Activated CD8-positive, alpha-beta memory T cell treated with anti-CD3 and anti-CD28 coated beads, Interleukin-2, amount 10 ng/mL, durations not matched to agents 7 days and 5 days (primary cell): ENCODE results near the gene KANSL3. TPM values are rescaled to one million over a fixed set of nuclear protein-coding genes. Genes with fewer than 3 reads are reported as not detected.

Source experiments
- ATAC-seq: fragments of 150-1000 bp; cut with Tn5 transposase; one replicate; pipeline ENCODE4 v1.10.0; 2021; ENCODE audit warnings: moderate library complexity
- CTCF ChIA-PET: fragments of 350-600 bp; sonication (Branson Sonifier 250); formaldehyde crosslinking; loops from one replicate; lab custom pipeline; 2021; ENCODE audit warnings: antibody characterized with exemption; lab: Charles Lee
- DNase-seq: peaks from one replicate; pipeline ENCODE4 v3.0.0-alpha.2; 2020
- H3K27ac Mint-ChIP-seq: one replicate; pipeline ENCODE4 v1.8.0; 2021; ENCODE audit warnings: mild to moderate bottlenecking, mixed read lengths
- H3K27me3 Mint-ChIP-seq: one replicate; pipeline ENCODE4 v1.8.0; 2021; ENCODE audit warnings: mixed read lengths
- H3K36me3 Mint-ChIP-seq: one replicate; pipeline ENCODE4 v1.8.0; 2021; ENCODE audit warnings: mild to moderate bottlenecking, mixed read lengths
- H3K4me1 Mint-ChIP-seq: one replicate; pipeline ENCODE4 v1.8.0; 2021; ENCODE audit warnings: mixed read lengths
- H3K4me3 Mint-ChIP-seq: one replicate; pipeline ENCODE4 v1.8.0; 2021; ENCODE audit warnings: mild to moderate bottlenecking, moderate library complexity, mixed read lengths
- H3K9me3 Mint-ChIP-seq: one replicate; pipeline ENCODE4 v1.8.0; 2022; ENCODE audit warnings: low read depth, mixed read lengths
- total RNA-seq, 2 experiments: library from RNA; stranded (reverse); gene quantifications; one replicate each; pipeline ENCODE4 v1.2.3, GENCODE V29; 2021

The KANSL3 gene
- total RNA-seq, 2 experiments from 2014 or later: 74.6 to 84.0 TPM

DNA sequence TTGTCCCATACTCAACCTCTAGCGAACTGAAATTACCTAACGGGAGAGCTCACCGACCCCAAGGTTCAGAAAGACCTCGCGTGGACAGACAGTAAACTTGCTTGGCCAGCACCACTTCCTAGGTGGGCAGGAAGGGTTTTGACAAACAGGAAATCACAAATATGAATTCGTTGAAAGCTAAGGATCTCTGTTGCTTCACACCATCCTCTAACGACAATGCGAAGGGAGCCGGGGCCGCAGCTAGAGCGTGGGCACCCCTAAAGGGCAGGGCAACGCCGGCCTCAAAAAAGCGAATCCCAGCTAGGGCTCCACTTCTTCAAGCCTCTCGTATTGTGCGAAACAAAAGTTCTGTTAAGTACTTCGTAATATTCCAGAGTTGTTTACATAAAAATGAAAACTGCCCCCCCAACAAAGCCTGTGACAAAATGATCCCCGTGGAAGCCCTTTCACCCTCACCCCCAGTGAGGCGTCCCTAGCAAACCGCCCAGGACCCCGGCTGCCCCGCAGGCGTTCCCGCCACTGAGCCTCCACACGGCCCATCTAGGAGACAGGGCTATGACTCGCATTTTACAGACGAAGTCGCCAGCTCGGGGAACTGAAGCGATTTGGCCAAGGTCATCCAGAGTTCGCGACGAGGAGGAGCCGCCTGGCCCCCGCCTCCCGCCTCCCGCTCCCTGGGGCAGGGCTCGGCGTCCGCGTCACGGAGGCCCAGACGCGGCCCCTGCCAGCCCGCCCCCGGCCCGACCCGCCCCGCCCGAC, 548 bp downstream of the KANSL3 start:
- Mint-ChIP-seq H3K9me3 (no peaks in the 10 kb centered on the region), H3K4me1 (peaks cover 41% of the 10 kb centered on the region), H3K27me3 (peaks cover 11% of the 10 kb centered on the region), H3K27ac (peak overlapping the region; percentile 94), H3K4me3 (peak overlapping the region; percentile 80), H3K36me3 (peaks cover 36% of the 10 kb centered on the region)
- ATAC-seq (peak; percentile 87), DNase-seq (peak; percentile 89)
- CTCF ChIA-PET: interaction anchor here (0.7 to 3.7 kb wide), 10 partner anchors 12 to 220 kb away, joined by 3 to 15 read pairs (median 3); partner anchors contain the start of gene ANKRD39

DNA sequence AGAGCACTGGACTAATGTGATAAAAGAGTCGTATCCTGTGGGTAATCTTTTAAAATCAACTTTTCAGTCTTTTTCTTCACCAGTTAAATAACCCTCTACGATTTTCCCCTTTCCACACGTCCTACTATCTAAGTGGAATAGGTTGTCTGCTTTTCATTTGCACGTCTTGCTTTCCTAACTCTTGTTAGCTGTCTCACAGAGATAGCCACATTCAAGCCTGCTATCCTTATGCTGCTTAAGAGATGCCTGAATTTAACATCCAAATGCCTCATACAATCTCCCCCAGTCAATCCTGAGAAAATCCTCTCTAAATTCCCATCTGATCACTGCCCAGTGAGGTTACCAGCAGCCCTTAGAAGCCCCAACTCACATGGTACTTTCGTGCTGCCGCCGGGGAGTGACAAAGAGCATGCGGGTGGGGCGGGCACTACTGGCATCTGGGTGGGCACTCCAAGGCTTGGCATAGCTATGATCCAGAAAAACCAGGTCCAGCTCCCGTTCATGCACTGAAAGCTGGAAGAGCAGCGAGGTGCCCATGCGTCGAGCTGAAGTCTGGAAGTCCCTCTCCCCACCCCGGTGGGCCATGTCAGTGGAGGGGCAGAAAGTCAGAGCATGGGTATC, 1.5 kb downstream of the KANSL3 start:
- Mint-ChIP-seq H3K4me1 (peaks cover 46% of the 10 kb centered on the region), H3K27ac (peak overlapping the region; percentile 94), H3K4me3 (peak overlapping the region; percentile 80), H3K36me3 (peaks cover 42% of the 10 kb centered on the region), H3K27me3 (peaks cover 11% of the 10 kb centered on the region), H3K9me3 (no peaks in the 10 kb centered on the region)
- ATAC-seq: no peak
- no peak for DNase-seq
- CTCF ChIA-PET: interaction anchor here (0.7 to 3.7 kb wide), 8 partner anchors 13 to 476 kb away, joined by 3 to 15 read pairs (median 3); no protein-coding TSS in a partner anchor

DNA sequence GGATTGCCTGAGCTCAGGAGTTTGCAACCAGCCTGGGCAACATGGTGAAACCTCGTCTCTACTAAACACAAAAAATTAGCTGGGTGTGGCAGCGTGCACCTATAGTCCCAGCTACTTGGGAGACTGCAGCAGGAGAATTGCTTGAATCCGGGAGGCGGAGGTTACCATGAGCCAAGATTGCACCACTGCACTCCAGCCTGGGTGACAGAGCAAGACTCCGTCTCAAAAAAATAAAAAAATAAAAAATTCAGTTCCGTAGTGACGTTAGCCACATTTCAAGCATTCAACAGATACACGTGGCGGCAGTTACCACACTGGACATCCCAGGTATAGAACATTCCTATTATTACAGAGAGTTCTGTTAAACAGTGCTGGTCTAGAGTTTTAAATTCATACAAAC, 4.5 kb downstream of the KANSL3 start:
- Mint-ChIP-seq H3K4me3 (no peak overlapping the region), H3K4me1 (peaks cover 54% of the 10 kb centered on the region), H3K36me3 (peaks cover 64% of the 10 kb centered on the region), H3K27ac (no peak overlapping the region), H3K9me3 (no peaks in the 10 kb centered on the region), H3K27me3 (no peaks in the 10 kb centered on the region)
- CTCF ChIA-PET: interaction anchor here (0.9 to 1.5 kb wide), 2 partner anchors 9 to 30 kb away, joined by 4 to 6 read pairs; no protein-coding TSS in a partner anchor
- DNase-seq (no peak), ATAC-seq (no peak)

DNA sequence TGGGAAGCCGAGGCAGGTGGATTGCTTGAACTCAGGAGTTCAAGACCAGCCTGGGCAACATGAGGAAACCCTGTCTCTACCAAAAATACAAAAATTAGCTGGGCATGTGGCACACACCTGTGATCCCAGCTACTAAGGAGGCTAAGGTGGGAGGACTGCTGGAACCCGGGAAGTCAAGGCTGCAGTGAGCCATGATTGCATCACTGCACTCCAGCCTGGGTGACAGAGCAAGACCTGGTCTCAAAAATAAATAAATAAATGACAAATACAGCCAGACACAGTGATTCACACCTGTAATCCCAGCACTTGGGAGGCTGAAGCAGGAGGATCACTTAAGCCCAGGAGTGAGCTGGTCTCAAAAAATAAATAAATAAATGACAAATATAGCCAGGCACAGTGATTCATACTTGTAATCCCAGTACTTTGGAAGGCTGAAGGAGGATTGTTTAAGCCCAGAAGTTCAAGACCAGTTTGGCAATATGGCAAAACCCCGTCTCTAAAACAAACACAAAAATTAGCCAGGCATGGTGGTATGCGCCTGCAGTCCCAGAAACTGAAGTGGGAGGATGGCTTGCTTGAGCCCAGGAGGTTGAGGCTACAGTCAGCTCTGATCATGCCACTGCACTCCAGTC, 6.2 kb downstream of the KANSL3 start:
- DNase-seq (no peak), ATAC-seq (no peak)
- no peak overlapping the region for H3K27ac Mint-ChIP-seq
- H3K36me3 Mint-ChIP-seq: peaks cover 72% of the 10 kb centered on the region
- no peaks in the 10 kb centered on the region for H3K27me3 Mint-ChIP-seq
- H3K4me1 Mint-ChIP-seq: peaks cover 52% of the 10 kb centered on the region
- CTCF ChIA-PET: no interaction called here
- no peaks in the 10 kb centered on the region for H3K9me3 Mint-ChIP-seq
- no peak overlapping the region for H3K4me3 Mint-ChIP-seq

DNA sequence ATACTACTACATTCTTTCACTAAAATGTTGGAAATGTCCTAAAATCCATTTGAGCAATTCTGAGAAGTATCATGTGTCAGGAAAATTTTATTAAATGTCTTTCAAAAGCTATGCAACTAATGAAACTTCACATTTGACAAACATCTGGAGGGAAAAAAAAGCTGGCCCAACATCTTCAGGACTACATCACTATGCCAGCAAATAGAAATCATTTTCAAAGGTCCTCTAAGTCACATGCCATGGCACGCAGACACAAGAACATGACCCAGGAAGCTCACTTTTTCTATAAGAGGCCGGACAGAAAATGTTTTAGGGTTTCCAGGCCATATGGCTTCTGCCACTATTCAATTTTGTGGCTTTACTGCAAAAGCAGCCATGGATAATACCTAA, 11.6 kb downstream of the KANSL3 start:
- H3K9me3 Mint-ChIP-seq: no peaks in the 10 kb centered on the region
- CTCF ChIA-PET: interaction anchor here (0.9 to 1.4 kb wide), 2 partner anchors 11 to 26 kb away, joined by 3 read pairs; partner anchors contain the start of gene KANSL3
- H3K36me3 Mint-ChIP-seq: peaks cover 56% of the 10 kb centered on the region
- no peak overlapping the region for H3K4me3 Mint-ChIP-seq
- H3K4me1 Mint-ChIP-seq: peaks cover 23% of the 10 kb centered on the region
- ATAC-seq (no peak), DNase-seq (no peak)
- no peaks in the 10 kb centered on the region for H3K27me3 Mint-ChIP-seq
- H3K27ac Mint-ChIP-seq: no peak overlapping the region

DNA sequence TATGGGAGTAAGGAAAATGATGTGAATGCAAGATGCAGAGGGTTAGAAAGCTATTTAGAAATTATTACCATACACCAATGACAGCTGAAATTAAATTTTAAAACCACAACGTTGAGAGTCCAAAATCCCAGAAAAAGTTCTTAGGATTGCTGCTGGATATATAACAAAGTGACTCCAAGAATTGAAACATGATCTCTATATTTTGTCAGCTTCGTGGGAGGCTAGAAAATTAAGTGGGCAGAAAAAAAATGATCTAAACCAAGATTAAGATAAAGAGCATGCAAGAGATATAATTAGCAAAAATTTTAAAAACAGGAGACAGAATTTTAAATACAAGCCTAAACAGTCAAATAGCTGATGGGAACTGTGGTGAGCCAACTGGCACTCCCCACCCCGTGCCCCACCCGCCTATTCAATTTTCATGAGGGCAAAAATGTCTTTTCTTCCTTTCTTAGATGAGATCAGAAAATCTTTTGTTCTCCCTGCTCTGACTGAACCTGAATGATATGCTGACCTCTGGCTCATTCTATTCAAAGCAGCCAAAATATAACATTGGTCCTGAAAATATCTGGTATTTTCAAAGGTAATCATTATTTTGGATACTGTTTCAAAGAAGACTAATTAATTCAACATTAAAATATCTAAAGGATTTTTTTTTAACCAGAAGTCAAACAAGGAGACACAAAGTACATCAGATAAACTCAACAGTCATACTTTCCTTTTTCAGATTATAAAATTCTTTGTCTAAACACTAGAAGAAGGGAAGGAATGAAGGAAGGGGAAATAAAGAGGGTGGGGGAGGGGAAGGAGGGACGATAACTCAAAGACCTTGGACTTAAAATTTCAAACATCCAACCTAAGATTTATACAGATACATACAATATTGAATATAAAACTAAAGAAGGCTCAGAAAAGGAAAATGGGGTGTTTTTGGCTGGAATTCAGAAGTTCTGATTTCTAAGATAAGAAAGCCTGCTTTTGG, 12.2 kb downstream of the KANSL3 start:
- Mint-ChIP-seq H3K36me3 (peaks cover 51% of the 10 kb centered on the region), H3K4me3 (no peak overlapping the region), H3K4me1 (peaks cover 17% of the 10 kb centered on the region), H3K27me3 (no peaks in the 10 kb centered on the region), H3K9me3 (no peaks in the 10 kb centered on the region), H3K27ac (no peak overlapping the region)
- CTCF ChIA-PET: interaction anchor here (0.9 to 1.4 kb wide), 2 partner anchors 12 to 26 kb away, joined by 3 read pairs; partner anchors contain the start of gene KANSL3
- DNase-seq (no peak), ATAC-seq (no peak)

DNA sequence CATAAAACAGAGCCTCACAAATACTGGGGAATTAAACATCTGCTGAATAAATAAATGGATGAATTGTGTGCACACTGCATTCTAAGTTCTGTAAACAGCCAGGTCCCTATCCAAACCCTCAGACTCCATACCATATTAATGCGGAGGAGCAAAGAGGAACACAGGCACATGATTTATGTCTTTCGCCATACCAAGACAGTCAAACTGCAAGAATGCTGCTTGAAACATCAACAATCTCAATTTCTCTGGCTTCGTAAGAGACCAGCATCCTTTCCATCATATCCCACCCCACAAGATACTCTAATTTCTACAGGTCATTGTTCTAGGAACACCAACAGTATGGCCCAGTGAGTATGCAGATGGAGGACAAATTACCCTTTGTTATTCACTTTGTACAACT, 15.0 kb downstream of the KANSL3 start:
- H3K27me3 Mint-ChIP-seq: no peaks in the 10 kb centered on the region
- H3K27ac Mint-ChIP-seq: no peak overlapping the region
- ATAC-seq: no peak
- H3K36me3 Mint-ChIP-seq: peaks cover 50% of the 10 kb centered on the region
- H3K4me3 Mint-ChIP-seq: no peak overlapping the region
- DNase-seq: no peak
- CTCF ChIA-PET: interaction anchor here (1.3 kb wide), 1 partner anchor 13 kb away, joined by 3 read pairs; no protein-coding TSS in a partner anchor
- H3K9me3 Mint-ChIP-seq: no peaks in the 10 kb centered on the region
- H3K4me1 Mint-ChIP-seq: peaks cover 25% of the 10 kb centered on the region

DNA sequence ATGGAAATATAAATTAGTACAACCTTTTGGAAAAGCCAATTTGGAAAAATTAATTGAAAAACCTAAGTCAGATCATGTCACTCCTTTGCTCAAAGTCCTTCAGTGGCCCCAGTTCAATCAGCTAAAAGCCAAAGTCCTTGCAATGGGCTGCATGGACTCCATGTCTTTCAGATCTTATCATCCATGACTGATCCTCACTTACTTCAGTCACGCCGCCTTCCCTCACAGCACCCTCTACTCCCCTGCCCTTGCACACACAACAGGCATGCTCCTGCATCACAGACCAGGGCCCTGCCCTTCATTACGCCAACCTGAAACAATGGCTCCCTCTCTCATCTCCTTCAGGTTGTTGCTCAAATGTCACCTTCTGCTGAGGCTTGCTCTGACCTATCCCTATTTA, 15.6 kb downstream of the KANSL3 start:
- Mint-ChIP-seq H3K9me3 (no peaks in the 10 kb centered on the region), H3K4me1 (peaks cover 26% of the 10 kb centered on the region), H3K27me3 (no peaks in the 10 kb centered on the region), H3K36me3 (peaks cover 45% of the 10 kb centered on the region), H3K27ac (peak overlapping the region; percentile 8), H3K4me3 (no peak overlapping the region)
- ATAC-seq: no peak
- CTCF ChIA-PET: no interaction called here
- no peak for DNase-seq

DNA sequence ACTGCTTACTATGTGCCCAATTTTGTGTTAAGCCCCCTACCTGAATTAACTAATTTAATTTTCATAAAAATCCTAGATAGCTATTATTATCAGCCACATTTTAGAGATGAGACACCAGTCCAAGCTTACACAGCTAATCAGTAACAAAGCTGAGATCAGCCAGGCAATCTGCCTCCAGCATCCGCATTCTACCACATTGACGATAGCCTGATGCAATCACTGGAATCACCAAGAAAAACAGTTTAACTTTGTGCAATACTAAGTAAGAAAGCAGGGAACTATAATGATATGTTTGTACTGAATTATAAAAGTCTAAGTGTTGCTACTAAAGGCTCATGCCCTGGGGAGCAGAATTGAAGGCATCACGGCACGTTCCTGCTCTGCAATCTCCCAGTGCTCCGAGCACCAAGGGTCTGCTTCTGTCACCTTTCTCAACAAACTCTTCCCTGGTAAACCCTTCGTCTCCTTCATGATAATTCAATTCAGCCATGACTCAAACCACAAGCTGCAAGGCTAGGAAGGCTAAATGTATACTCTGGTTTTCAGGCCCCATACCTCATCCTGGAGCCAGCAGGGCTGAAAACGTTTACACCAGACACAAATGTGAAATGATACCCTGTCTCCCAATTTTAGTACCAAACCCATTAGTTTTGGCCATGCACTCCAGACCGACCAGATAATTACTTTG, 19.4 kb downstream of the KANSL3 start:
- ATAC-seq (no peak), DNase-seq (no peak)
- CTCF ChIA-PET: interaction anchor here (0.9 to 2.5 kb wide), 9 partner anchors 10 to 333 kb away, joined by 3 to 13 read pairs (median 5); no protein-coding TSS in a partner anchor
- peak overlapping the region; percentile 58 for H3K27ac Mint-ChIP-seq
- no peaks in the 10 kb centered on the region for H3K27me3 Mint-ChIP-seq
- H3K4me1 Mint-ChIP-seq: peaks cover 45% of the 10 kb centered on the region
- peaks cover 51% of the 10 kb centered on the region for H3K36me3 Mint-ChIP-seq
- no peaks in the 10 kb centered on the region for H3K9me3 Mint-ChIP-seq
- H3K4me3 Mint-ChIP-seq: no peak overlapping the region

DNA sequence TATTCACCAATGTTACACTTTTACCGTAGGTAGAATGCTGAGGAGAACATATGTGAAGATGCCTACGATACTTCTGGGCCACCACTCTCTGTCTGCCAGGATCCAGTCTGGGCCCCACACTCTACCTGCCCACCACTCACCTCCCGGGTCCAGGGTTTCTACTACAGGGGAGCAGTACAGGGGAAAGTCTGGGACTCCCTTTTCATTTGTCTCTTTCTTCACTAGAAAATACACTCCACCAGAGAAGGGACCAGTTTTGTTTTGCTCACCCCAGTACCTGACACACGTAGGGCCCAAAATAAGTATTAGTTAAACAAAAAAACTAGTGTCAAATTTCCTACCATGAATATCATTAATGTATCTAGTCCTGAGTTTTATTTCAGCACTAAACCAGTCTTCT, 21.1 kb downstream of the KANSL3 start:
- Mint-ChIP-seq H3K36me3 (peaks cover 53% of the 10 kb centered on the region), H3K4me1 (peaks cover 43% of the 10 kb centered on the region), H3K27ac (peak overlapping the region; percentile 91), H3K27me3 (no peaks in the 10 kb centered on the region), H3K4me3 (peak overlapping the region; percentile 29), H3K9me3 (no peaks in the 10 kb centered on the region)
- DNase-seq (no peak), ATAC-seq (peak; percentile 18)
- CTCF ChIA-PET: interaction anchor here (0.7 to 1.9 kb wide), 4 partner anchors 19 to 107 kb away, joined by 3 to 13 read pairs (median 3); no protein-coding TSS in a partner anchor

DNA sequence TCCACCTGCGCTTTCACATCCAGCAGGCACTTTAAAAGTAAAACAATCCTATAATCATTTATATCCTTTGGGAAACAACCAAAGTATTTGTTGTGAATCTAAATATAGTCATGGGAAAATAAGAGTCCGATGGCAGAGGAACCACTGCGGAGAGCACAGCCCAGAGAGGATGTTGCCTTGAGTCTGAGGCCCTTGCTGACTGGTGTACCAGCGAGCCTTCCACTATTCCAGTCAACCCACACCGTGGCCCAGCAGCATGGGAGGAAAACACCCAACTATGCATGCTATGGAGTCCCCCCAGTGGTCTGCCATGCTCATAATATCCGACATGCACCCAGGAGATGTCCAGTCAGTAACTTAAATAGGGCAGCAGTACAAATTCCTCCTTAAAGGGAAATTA, 21.6 kb downstream of the KANSL3 start:
- Mint-ChIP-seq H3K9me3 (no peaks in the 10 kb centered on the region), H3K4me3 (no peak overlapping the region), H3K27ac (peak overlapping the region; percentile 91), H3K36me3 (peaks cover 56% of the 10 kb centered on the region), H3K27me3 (no peaks in the 10 kb centered on the region), H3K4me1 (peaks cover 43% of the 10 kb centered on the region)
- ATAC-seq (no peak), DNase-seq (no peak)
- CTCF ChIA-PET: interaction anchor here (1.0 to 1.7 kb wide), 3 partner anchors 21 to 145 kb away, joined by 3 to 6 read pairs (median 3); no protein-coding TSS in a partner anchor

DNA sequence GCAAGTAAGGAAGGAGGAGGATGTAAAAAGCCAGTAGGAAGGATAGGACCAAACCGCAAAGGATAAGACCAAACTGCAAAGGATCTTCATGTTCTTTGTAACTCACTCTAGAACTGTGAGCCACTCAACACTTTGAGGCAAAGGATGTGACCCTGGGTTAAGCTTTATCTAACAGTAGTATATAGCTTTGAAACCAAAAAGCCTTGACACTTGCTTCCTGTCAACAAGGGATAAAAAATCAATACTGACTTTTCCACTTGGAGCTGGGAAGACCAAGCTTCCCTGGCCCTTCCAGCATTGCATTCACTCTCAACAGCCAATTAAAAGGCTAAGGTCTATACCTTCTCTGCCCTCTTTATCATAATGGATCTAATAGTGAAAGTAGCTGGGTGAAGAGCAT, 22.0 kb downstream of the KANSL3 start:
- ATAC-seq: no peak
- no peaks in the 10 kb centered on the region for H3K27me3 Mint-ChIP-seq
- no peak overlapping the region for H3K4me3 Mint-ChIP-seq
- no peaks in the 10 kb centered on the region for H3K9me3 Mint-ChIP-seq
- H3K4me1 Mint-ChIP-seq: peaks cover 43% of the 10 kb centered on the region
- H3K36me3 Mint-ChIP-seq: peaks cover 60% of the 10 kb centered on the region
- CTCF ChIA-PET: interaction anchor here (1.0 to 1.7 kb wide), 3 partner anchors 21 to 145 kb away, joined by 3 to 6 read pairs (median 3); no protein-coding TSS in a partner anchor
- peak overlapping the region; percentile 91 for H3K27ac Mint-ChIP-seq
- DNase-seq: no peak
